CD4-positive, alpha-beta memory T cell (primary cell): ENCODE measurements around the gene TMEM204. TPM values are rescaled to one million over a fixed set of nuclear protein-coding genes. Genes with fewer than 3 reads are reported as not detected.

Source experiments
- CTCF ChIA-PET: fragments of 350-600 bp; sonication (Branson Sonifier 250); formaldehyde crosslinking; loops from one replicate; lab custom pipeline; 2021; ENCODE audit warnings: inconsistent platforms; ENCODE audit not compliant: partially characterized antibody; lab: Charles Lee
- POLR2A ChIA-PET: fragments of 350-600 bp; sonication (Branson Sonifier 250); formaldehyde crosslinking; loops from one replicate; lab custom pipeline; 2021; ENCODE audit not compliant: partially characterized antibody; lab: Charles Lee
- DNase-seq, 5 donors: peaks; one replicate each; pipeline versions ENCODE4 v3.0.0 to v3.0.0-alpha.2; 2020 to 2022; ENCODE audit warnings: mixed read lengths in 1 of 5
- H3K27ac ChIP-seq: one replicate; pipeline ENCODE4 v1.7.0; 2013; ENCODE audit warnings: low read depth, low read length
- H3K27me3 ChIP-seq: 2 replicates; pipeline ENCODE4 v1.7.0; 2013; ENCODE audit warnings: mild to moderate bottlenecking, low read length, moderate library complexity; ENCODE audit not compliant: insufficient read depth
- H3K36me3 ChIP-seq: 2 replicates; pipeline ENCODE4 v1.7.0; 2013; ENCODE audit warnings: mild to moderate bottlenecking, low read length, moderate library complexity; ENCODE audit not compliant: insufficient read depth
- H3K4me1 ChIP-seq: 2 replicates; pipeline ENCODE4 v1.7.0; 2013; ENCODE audit warnings: mild to moderate bottlenecking, low read length, moderate library complexity; ENCODE audit not compliant: insufficient read depth
- H3K4me3 ChIP-seq, 2 donors: one replicate each; pipeline ENCODE4 v1.7.0; 2013; ENCODE audit warnings: low read length in 2 of 2, mild to moderate bottlenecking in 1 of 2
- H3K9me3 ChIP-seq, 2 donors: one replicate each; pipeline ENCODE4 v1.7.0; 2013; ENCODE audit warnings: low read length in 2 of 2, control low read depth in 1 of 2; ENCODE audit not compliant: control insufficient read depth in 1 of 2
- H3K27ac Mint-ChIP-seq, 7 donors: one replicate each; pipeline ENCODE4 v1.8.0; 2020 to 2021; ENCODE audit warnings: mixed read lengths in 7 of 7, mild to moderate bottlenecking in 6 of 7, inconsistent platforms in 3 of 7, moderate library complexity in 3 of 7
- H3K27me3 Mint-ChIP-seq, 2 donors: one replicate each; pipeline ENCODE4 v1.8.0; 2020 to 2021; ENCODE audit warnings: mixed read lengths in 2 of 2
- H3K36me3 Mint-ChIP-seq, 2 donors: one replicate each; pipeline ENCODE4 v1.8.0; 2020 to 2021; ENCODE audit warnings: mixed read lengths in 2 of 2, inconsistent platforms in 1 of 2, mild to moderate bottlenecking in 1 of 2
- H3K4me1 Mint-ChIP-seq, 4 donors: one replicate each; pipeline ENCODE4 v1.8.0; 2020 to 2021; ENCODE audit warnings: mixed read lengths in 4 of 4, mild to moderate bottlenecking in 1 of 4
- H3K4me3 Mint-ChIP-seq, 8 donors: one replicate each; pipeline ENCODE4 v1.8.0; 2020 to 2021; ENCODE audit warnings: mixed read lengths in 8 of 8, mild to moderate bottlenecking in 7 of 8, moderate library complexity in 6 of 8, inconsistent platforms in 3 of 8
- H3K9me3 Mint-ChIP-seq, 8 donors: one replicate each; pipeline ENCODE4 v1.8.0; 2020 to 2021; ENCODE audit warnings: mixed read lengths in 8 of 8, mild to moderate bottlenecking in 5 of 8, inconsistent platforms in 3 of 8, moderate library complexity in 1 of 8
- intact Hi-C: fragments of 100-400 bp; cut with micrococcal nuclease; formaldehyde crosslinking; loops from one replicate; pipeline ENCODE4 v1.15.1; 2023
- polyA plus RNA-seq, 2 donors: library from polyadenylated mRNA; unstranded; fragments of 300-500 nt; fragmentation: Illumina TruSeq; gene quantifications; one replicate each; pipeline ENCODE4 v1.2.3, GENCODE V29; 2021
- total RNA-seq, 2 experiments: library from RNA; stranded (reverse); gene quantifications; one replicate each; pipeline ENCODE4 v1.2.3, GENCODE V29; 2021

Gene TMEM204
- total and polyA plus RNA-seq, 4 experiments from 2014 or later: 95.9 to 125 (median 111) TPM

- Histone ChIP-seq H3K27me3 (no peaks in the 10 kb centered on the region), H3K9me3 (no peaks in the 10 kb centered on the region), H3K4me1 (peaks cover 20% of the 10 kb centered on the region), H3K27ac (no peak overlapping the region), H3K4me3 (peak overlapping the region; percentile 42 to 72), H3K36me3 (no peaks in the 10 kb centered on the region)
- POLR2A ChIA-PET: interaction anchor here (1.0 to 3.2 kb wide), 8 partner anchors 18 to 212 kb away, joined by 3 to 30 read pairs (median 8); partner anchors contain the start of genes CRAMP1, IFT140, MAPK8IP3 and TMEM204
- peak overlapping the region; percentile 83 to 98 (median 86) for H3K4me3 Mint-ChIP-seq
- H3K36me3 Mint-ChIP-seq: peaks cover 5 to 16% of the 10 kb centered on the region in 2 donors
- intact Hi-C loops: loop anchor here (5.0 to 10.0 kb wide), 3 partner anchors 118 to 448 kb away; partner anchors contain the start of genes CRAMP1, IFT140, MAPK8IP3 and MSRB1
- no peaks in the 10 kb centered on the region for H3K27me3 Mint-ChIP-seq
- CTCF ChIA-PET: interaction anchor here (1.8 kb wide), 1 partner anchor 9 kb away, joined by 4 read pairs; no protein-coding TSS in a partner anchor
- DNase-seq: no peak
- peak overlapping the region in 6 of 7 donors; percentile 46 to 93 (median 79) for H3K27ac Mint-ChIP-seq
- peaks cover 7 to 22% (median 15%) of the 10 kb centered on the region in 4 donors for H3K4me1 Mint-ChIP-seq
- H3K9me3 Mint-ChIP-seq: peaks cover 0 to 1% (median 0%) of the 10 kb centered on the region in 8 donors
These were observed 39.3 kb upstream of the TMEM204 start for GRCh38 chr16:1494129-1494640.

- peaks cover 5 to 16% of the 10 kb centered on the region in 2 donors for H3K36me3 Mint-ChIP-seq
- H3K9me3 ChIP-seq: no peaks in the 10 kb centered on the region
- H3K27ac Mint-ChIP-seq: peak overlapping the region in 2 of 7 donors; percentile 65 to 76
- H3K27ac ChIP-seq: no peak overlapping the region
- H3K4me3 ChIP-seq: no peak overlapping the region
- H3K4me3 Mint-ChIP-seq: peak overlapping the region; percentile 12 to 94 (median 59)
- H3K4me1 ChIP-seq: peaks cover 20% of the 10 kb centered on the region
- H3K27me3 Mint-ChIP-seq: no peaks in the 10 kb centered on the region
- no peaks in the 10 kb centered on the region for H3K27me3 ChIP-seq
- H3K4me1 Mint-ChIP-seq: peaks cover 7 to 22% (median 15%) of the 10 kb centered on the region in 4 donors
- ChIA-PET CTCF (no interaction called here), POLR2A (no interaction called here)
- intact Hi-C loops: loop anchor here (5.0 to 10.0 kb wide), 3 partner anchors 118 to 448 kb away; partner anchors contain the start of genes CRAMP1, IFT140, MAPK8IP3 and MSRB1
- H3K9me3 Mint-ChIP-seq: peaks cover 0 to 1% (median 0%) of the 10 kb centered on the region in 8 donors
- no peak for DNase-seq
- no peaks in the 10 kb centered on the region for H3K36me3 ChIP-seq
These were observed 38.8 kb upstream of the TMEM204 start for GRCh38 chr16:1494711-1495110.

GRCh38 chr16:1495211-1495888 is 38.1 kb upstream of the TMEM204 start:
- Histone ChIP-seq H3K4me1 (peaks cover 20% of the 10 kb centered on the region), H3K4me3 (no peak overlapping the region), H3K36me3 (no peaks in the 10 kb centered on the region), H3K27ac (no peak overlapping the region), H3K9me3 (no peaks in the 10 kb centered on the region), H3K27me3 (no peaks in the 10 kb centered on the region)
- H3K9me3 Mint-ChIP-seq: peaks cover 0 to 1% (median 0%) of the 10 kb centered on the region in 8 donors
- DNase-seq: no peak
- peak overlapping the region in 1 of 7 donors; percentile 4 for H3K27ac Mint-ChIP-seq
- peaks cover 7 to 22% (median 15%) of the 10 kb centered on the region in 4 donors for H3K4me1 Mint-ChIP-seq
- intact Hi-C loops: loop anchor here (10.0 kb wide), 1 partner anchor 209 kb away; the partner anchor contains the start of gene MAPK8IP3
- POLR2A ChIA-PET: no interaction called here
- peaks cover 5 to 16% of the 10 kb centered on the region in 2 donors for H3K36me3 Mint-ChIP-seq
- H3K4me3 Mint-ChIP-seq: peak overlapping the region in 4 of 8 donors; percentile 29 to 38 (median 35)
- CTCF ChIA-PET: no interaction called here
- H3K27me3 Mint-ChIP-seq: no peaks in the 10 kb centered on the region

- no peak overlapping the region for H3K27ac Mint-ChIP-seq
- Histone ChIP-seq H3K36me3 (no peaks in the 10 kb centered on the region), H3K4me1 (peaks cover 20% of the 10 kb centered on the region)
These were observed 37.6 kb upstream of the TMEM204 start for GRCh38 chr16:1495889-1496262.

GRCh38 chr16:1496464-1496863 is 37.0 kb upstream of the TMEM204 start:
- POLR2A ChIA-PET: no interaction called here
- H3K27ac Mint-ChIP-seq: peak overlapping the region in 1 of 7 donors; percentile 24

More at GRCh38 chr16:1495889-1496262, 37.6 kb upstream of the TMEM204 start:
- CTCF ChIA-PET: no interaction called here
- H3K4me3 Mint-ChIP-seq: peak overlapping the region in 1 of 8 donors; percentile 9
- no peaks in the 10 kb centered on the region for H3K9me3 ChIP-seq
- intact Hi-C loops: loop anchor here (10.0 kb wide), 1 partner anchor 209 kb away; the partner anchor contains the start of gene MAPK8IP3
- POLR2A ChIA-PET: no interaction called here
- no peak overlapping the region for H3K4me3 ChIP-seq
- DNase-seq: no peak
- H3K9me3 Mint-ChIP-seq: peaks cover 0 to 1% (median 0%) of the 10 kb centered on the region in 8 donors
- H3K27me3 Mint-ChIP-seq: no peaks in the 10 kb centered on the region
- H3K27ac ChIP-seq: no peak overlapping the region
- H3K36me3 Mint-ChIP-seq: peaks cover 5 to 16% of the 10 kb centered on the region in 2 donors
- peaks cover 7 to 22% (median 15%) of the 10 kb centered on the region in 4 donors for H3K4me1 Mint-ChIP-seq
- no peaks in the 10 kb centered on the region for H3K27me3 ChIP-seq

GRCh38 chr16:1497014-1497598 is 36.4 kb upstream of the TMEM204 start:
- no peak for DNase-seq

More at GRCh38 chr16:1496464-1496863, 37.0 kb upstream of the TMEM204 start:
- Histone ChIP-seq H3K4me1 (peaks cover 20% of the 10 kb centered on the region), H3K27me3 (no peaks in the 10 kb centered on the region), H3K9me3 (no peaks in the 10 kb centered on the region), H3K27ac (no peak overlapping the region), H3K4me3 (no peak overlapping the region), H3K36me3 (no peaks in the 10 kb centered on the region)
- DNase-seq: no peak
- Mint-ChIP-seq H3K4me3 (peak overlapping the region in 2 of 8 donors; percentile 6 to 36), H3K27me3 (no peaks in the 10 kb centered on the region), H3K9me3 (peaks cover 0 to 1% (median 0%) of the 10 kb centered on the region in 8 donors), H3K36me3 (peaks cover 5 to 16% of the 10 kb centered on the region in 2 donors), H3K4me1 (peaks cover 7 to 22% (median 15%) of the 10 kb centered on the region in 4 donors)
- CTCF ChIA-PET: no interaction called here
- intact Hi-C loops: loop anchor here (10.0 kb wide), 1 partner anchor 208 kb away; the partner anchor contains the start of gene MAPK8IP3

More at GRCh38 chr16:1497014-1497598, 36.4 kb upstream of the TMEM204 start:
- Histone ChIP-seq H3K27ac (no peak overlapping the region), H3K9me3 (no peaks in the 10 kb centered on the region), H3K36me3 (no peaks in the 10 kb centered on the region), H3K4me3 (no peak overlapping the region), H3K4me1 (peaks cover 19% of the 10 kb centered on the region), H3K27me3 (no peaks in the 10 kb centered on the region)
- no peaks in the 10 kb centered on the region for H3K27me3 Mint-ChIP-seq
- H3K4me3 Mint-ChIP-seq: no peak overlapping the region
- POLR2A ChIA-PET: interaction anchor here (0.5 kb wide), 1 partner anchor 544 kb away, joined by 3 read pairs; no protein-coding TSS in a partner anchor
- peaks cover 0 to 1% (median 0%) of the 10 kb centered on the region in 8 donors for H3K9me3 Mint-ChIP-seq
- H3K27ac Mint-ChIP-seq: no peak overlapping the region
- H3K36me3 Mint-ChIP-seq: peaks cover 10 to 18% of the 10 kb centered on the region in 2 donors
- CTCF ChIA-PET: no interaction called here
- intact Hi-C loops: loop anchor here (10.0 kb wide), 1 partner anchor 208 kb away; the partner anchor contains the start of gene MAPK8IP3
- peaks cover 7 to 22% (median 15%) of the 10 kb centered on the region in 4 donors for H3K4me1 Mint-ChIP-seq
